Activated naive CD4-positive, alpha-beta T cell treated with Interleukin-2 at 50 U/mL for 16 hours (primary cell): ENCODE measurements around the gene SNED1.

ENCODE experiments used
- DNase-seq: peaks from one replicate; pipeline ENCODE4 v3.0.0-alpha.2; 2020

SNED1 gene

GRCh38 chr2:241030883-241031282 is 32.5 kb downstream of the SNED1 start:
- DNase-seq: no peak

GRCh38 chr2:241031436-241032165 is 33.2 kb downstream of the SNED1 start:
- DNase-seq: no peak

GRCh38 chr2:241033336-241033987 is 35.0 kb downstream of the SNED1 start:
- DNase-seq: no peak

GRCh38 chr2:241033994-241034393 is 35.6 kb downstream of the SNED1 start:
- DNase-seq: no peak

GRCh38 chr2:241034490-241035141 is 36.2 kb downstream of the SNED1 start:
- no peak for DNase-seq

GRCh38 chr2:241035142-241035817 is 36.9 kb downstream of the SNED1 start:
- DNase-seq: peak; percentile 33

GRCh38 chr2:241035818-241036396 is 37.5 kb downstream of the SNED1 start:
- no peak for DNase-seq

- peak; percentile 60 for DNase-seq
Observed at GRCh38 chr2:241036397-241036963, 38.1 kb downstream of the SNED1 start.

- DNase-seq: peak; percentile 23
Observed at GRCh38 chr2:241036964-241037421, 38.6 kb downstream of the SNED1 start.

GRCh38 chr2:241037498-241037897 is 39.1 kb downstream of the SNED1 start:
- no peak for DNase-seq

- DNase-seq: no peak
Observed at GRCh38 chr2:241038374-241039180, 40.2 kb downstream of the SNED1 start.

GRCh38 chr2:241039416-241039815 is 41.0 kb downstream of the SNED1 start:
- DNase-seq: no peak

- no peak for DNase-seq
Observed at GRCh38 chr2:241040081-241040803, 41.8 kb downstream of the SNED1 start.

GRCh38 chr2:241041589-241042158 is 43.3 kb downstream of the SNED1 start:
- DNase-seq: no peak

- DNase-seq: no peak
Observed at GRCh38 chr2:241043581-241043980, 45.2 kb downstream of the SNED1 start.

- no peak for DNase-seq
Observed at GRCh38 chr2:241047253-241048010, 49.0 kb downstream of the SNED1 start.

GRCh38 chr2:241048149-241048948 is 49.9 kb downstream of the SNED1 start:
- DNase-seq: no peak

GRCh38 chr2:241048949-241049343 is 50.5 kb downstream of the SNED1 start:
- no peak for DNase-seq
